Activated CD8-positive, alpha-beta T cell treated with anti-CD3 and anti-CD28 coated beads for 36 hours (primary cell): Measurements from ENCODE around the gene RGL4. TPM values are rescaled to one million over a fixed set of nuclear protein-coding genes. Genes with fewer than 3 reads are reported as not detected.

Source experiments
- ATAC-seq: fragments of 200-7000 bp; cut with Tn5 transposase; one replicate; pipeline ENCODE4 v1.10.0; 2021; ENCODE audit warnings: mild to moderate bottlenecking, moderate library complexity
- CTCF ChIA-PET: fragments of 350-600 bp; sonication (Branson Sonifier 250); formaldehyde crosslinking; loops from one replicate; lab custom pipeline; 2021; ENCODE audit warnings: antibody characterized with exemption; lab: Charles Lee
- POLR2A ChIA-PET: fragments of 350-600 bp; sonication (Branson Sonifier 250); formaldehyde crosslinking; loops from one replicate; lab custom pipeline; 2021; ENCODE audit warnings: antibody characterized with exemption; lab: Charles Lee
- DNase-seq: peaks from one replicate; pipeline ENCODE4 v3.0.0-alpha.2; 2020
- H3K27ac Mint-ChIP-seq: one replicate; pipeline ENCODE4 v1.8.0; 2021; ENCODE audit warnings: mild to moderate bottlenecking, mixed read lengths
- H3K27me3 Mint-ChIP-seq: one replicate; pipeline ENCODE4 v1.8.0; 2021; ENCODE audit warnings: mixed read lengths
- H3K36me3 Mint-ChIP-seq: one replicate; pipeline ENCODE4 v1.8.0; 2021; ENCODE audit warnings: low read depth, mixed read lengths
- H3K4me1 Mint-ChIP-seq: one replicate; pipeline ENCODE4 v1.8.0; 2021; ENCODE audit warnings: low read depth, mixed read lengths
- H3K4me3 Mint-ChIP-seq: one replicate; pipeline ENCODE4 v1.8.0; 2021; ENCODE audit warnings: mild to moderate bottlenecking, moderate library complexity, mixed read lengths
- H3K9me3 Mint-ChIP-seq: one replicate; pipeline ENCODE4 v1.8.0; 2021; ENCODE audit warnings: mixed read lengths
- intact Hi-C: fragments of 100-400 bp; cut with micrococcal nuclease; formaldehyde crosslinking; loops from one replicate; pipeline ENCODE4 v1.10.0; 2022
- total RNA-seq, 2 experiments: library from RNA; stranded (reverse); gene quantifications; one replicate each; pipeline ENCODE4 v1.2.3, GENCODE V29; 2021
- TF ChIP-seq, protein P1 (sequence below): fragments of 200-600 bp; IDR thresholded peaks from one replicate; pipeline ENCODE4 v1.8.0; 2022; ENCODE audit warnings: antibody characterized with exemption, mild to moderate bottlenecking

The RGL4 gene
- total RNA-seq, 2 experiments from 2014 or later: 11.9 to 16.7 TPM

DNA sequence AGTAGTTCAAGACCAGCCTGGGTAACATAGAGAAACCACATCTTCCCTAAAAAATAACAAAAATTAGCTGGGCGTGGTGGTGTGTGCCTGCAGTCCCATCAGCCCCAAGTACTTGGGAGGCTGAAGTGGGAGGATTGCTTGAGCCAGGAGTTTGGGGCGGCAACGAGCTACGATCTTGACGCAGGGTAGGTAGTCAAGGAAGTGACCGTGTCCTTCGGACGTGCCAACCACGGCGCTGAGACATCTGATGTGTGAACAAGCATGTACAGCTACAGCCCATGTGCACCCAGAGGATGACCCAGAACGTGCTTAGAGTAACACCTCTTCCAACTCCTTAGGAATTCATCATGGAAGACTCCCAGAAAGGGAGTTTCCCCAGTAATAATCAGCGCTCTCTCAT lies 21.4 kb downstream of the RGL4 start:
- TF ChIP-seq, protein P1, sequence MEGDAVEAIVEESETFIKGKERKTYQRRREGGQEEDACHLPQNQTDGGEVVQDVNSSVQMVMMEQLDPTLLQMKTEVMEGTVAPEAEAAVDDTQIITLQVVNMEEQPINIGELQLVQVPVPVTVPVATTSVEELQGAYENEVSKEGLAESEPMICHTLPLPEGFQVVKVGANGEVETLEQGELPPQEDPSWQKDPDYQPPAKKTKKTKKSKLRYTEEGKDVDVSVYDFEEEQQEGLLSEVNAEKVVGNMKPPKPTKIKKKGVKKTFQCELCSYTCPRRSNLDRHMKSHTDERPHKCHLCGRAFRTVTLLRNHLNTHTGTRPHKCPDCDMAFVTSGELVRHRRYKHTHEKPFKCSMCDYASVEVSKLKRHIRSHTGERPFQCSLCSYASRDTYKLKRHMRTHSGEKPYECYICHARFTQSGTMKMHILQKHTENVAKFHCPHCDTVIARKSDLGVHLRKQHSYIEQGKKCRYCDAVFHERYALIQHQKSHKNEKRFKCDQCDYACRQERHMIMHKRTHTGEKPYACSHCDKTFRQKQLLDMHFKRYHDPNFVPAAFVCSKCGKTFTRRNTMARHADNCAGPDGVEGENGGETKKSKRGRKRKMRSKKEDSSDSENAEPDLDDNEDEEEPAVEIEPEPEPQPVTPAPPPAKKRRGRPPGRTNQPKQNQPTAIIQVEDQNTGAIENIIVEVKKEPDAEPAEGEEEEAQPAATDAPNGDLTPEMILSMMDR: no peak
- Mint-ChIP-seq H3K36me3 (peaks cover 59% of the 10 kb centered on the region), H3K9me3 (no peaks in the 10 kb centered on the region), H3K27me3 (no peaks in the 10 kb centered on the region), H3K4me3 (no peak overlapping the region), H3K27ac (no peak overlapping the region), H3K4me1 (peaks cover 48% of the 10 kb centered on the region)
- DNase-seq (no peak), ATAC-seq (no peak)
- CTCF ChIA-PET: no interaction called here
- POLR2A ChIA-PET: interaction anchor here (0.6 to 4.1 kb wide), 2 partner anchors 16 to 849 kb away, joined by 3 to 16 read pairs; no protein-coding TSS in a partner anchor
- intact Hi-C loops: no loop called here

- peak overlapping the region; percentile 27 for H3K27ac Mint-ChIP-seq
- peak; percentile 59 for DNase-seq
These were observed 23.1 kb downstream of the RGL4 start for GRCh38 chr22:23713696-23714595.

GRCh38 chr22:23714596-23715578 lies 24.1 kb downstream of the RGL4 start:
- H3K27me3 Mint-ChIP-seq: no peaks in the 10 kb centered on the region

More at GRCh38 chr22:23713696-23714595, 23.1 kb downstream of the RGL4 start:
- H3K4me1 Mint-ChIP-seq: peaks cover 37% of the 10 kb centered on the region
- CTCF ChIA-PET: no interaction called here
- no peaks in the 10 kb centered on the region for H3K9me3 Mint-ChIP-seq
- POLR2A ChIA-PET: interaction anchor here (0.5 to 4.1 kb wide), 2 partner anchors 17 to 468 kb away, joined by 3 to 16 read pairs; no protein-coding TSS in a partner anchor
- intact Hi-C loops: no loop called here
- TF ChIP-seq, protein P1: no peak
- no peak overlapping the region for H3K4me3 Mint-ChIP-seq
- no peak for ATAC-seq
- no peaks in the 10 kb centered on the region for H3K27me3 Mint-ChIP-seq
- H3K36me3 Mint-ChIP-seq: peaks cover 44% of the 10 kb centered on the region

DNA sequence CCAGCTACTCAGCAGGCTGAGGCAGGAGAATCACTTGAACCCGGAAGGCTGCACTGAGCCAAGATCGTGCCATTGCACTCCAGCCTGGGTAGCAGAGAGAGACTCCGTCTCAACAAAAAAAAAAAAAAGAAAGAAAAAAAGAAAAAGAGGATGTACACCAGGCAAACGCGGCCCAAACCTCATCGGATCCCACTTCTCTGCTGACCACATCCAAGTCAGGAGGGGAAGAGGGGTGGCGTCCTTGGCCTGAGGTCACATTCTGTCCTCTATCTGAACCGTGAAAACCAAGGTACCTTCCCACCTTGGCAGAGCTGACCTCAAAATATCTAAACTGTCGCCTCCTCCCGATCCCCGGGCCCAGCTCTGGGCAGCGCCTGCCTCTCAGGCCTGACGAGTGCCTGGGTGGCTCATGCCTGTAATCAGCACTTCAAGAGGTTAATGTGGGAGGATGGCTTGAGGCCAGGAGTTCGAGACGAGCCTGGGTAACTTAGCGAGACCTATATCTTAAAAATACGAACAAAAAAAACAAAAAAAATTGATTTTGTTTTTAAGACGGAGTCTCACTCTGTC lies 25.1 kb downstream of the RGL4 start:
- ATAC-seq (no peak), DNase-seq (no peak)
- H3K4me3 Mint-ChIP-seq: peak overlapping the region; percentile 75
- CTCF ChIA-PET: interaction anchor here (1.7 kb wide), 1 partner anchor 134 kb away, joined by 6 read pairs; no protein-coding TSS in a partner anchor
- no peak overlapping the region for H3K27ac Mint-ChIP-seq
- H3K27me3 Mint-ChIP-seq: no peaks in the 10 kb centered on the region
- POLR2A ChIA-PET: interaction anchor here (0.6 to 3.0 kb wide), 4 partner anchors 10 to 57 kb away, joined by 3 to 27 read pairs (median 6); partner anchors contain the start of gene MMP11
- TF ChIP-seq, protein P1: no peak
- H3K36me3 Mint-ChIP-seq: peaks cover 24% of the 10 kb centered on the region
- intact Hi-C loops: no loop called here
- no peaks in the 10 kb centered on the region for H3K9me3 Mint-ChIP-seq
- H3K4me1 Mint-ChIP-seq: peaks cover 22% of the 10 kb centered on the region

More at GRCh38 chr22:23714596-23715578, 24.1 kb downstream of the RGL4 start:
- POLR2A ChIA-PET: interaction anchor here (3.0 to 4.1 kb wide), 2 partner anchors 18 kb away, joined by 16 to 27 read pairs; no protein-coding TSS in a partner anchor
- Mint-ChIP-seq H3K27ac (peak overlapping the region; percentile 71), H3K36me3 (peaks cover 34% of the 10 kb centered on the region), H3K9me3 (no peaks in the 10 kb centered on the region), H3K4me1 (peaks cover 28% of the 10 kb centered on the region), H3K4me3 (peak overlapping the region; percentile 75)
- CTCF ChIA-PET: no interaction called here
- ATAC-seq (no peak), DNase-seq (peak; percentile 36)
- intact Hi-C loops: no loop called here
- TF ChIP-seq, protein P1: no peak
